Hepatocyte (in vitro differentiated cells): ENCODE data around the gene OR8S1. TPM values are rescaled to one million over a fixed set of nuclear protein-coding genes. Genes with fewer than 3 reads are reported as not detected.

Experiments used
- DNase-seq: peaks from one replicate; pipeline ENCODE4 v3.0.0-alpha.2; 2016; ENCODE audit warnings: low spot score
- H2AFZ ChIP-seq: fragments of 200-600 bp; sonication (generic); 2 replicates; pipeline ENCODE4 v1.6.0; 2016; ENCODE audit warnings: antibody characterized with exemption, mild to moderate bottlenecking
- H3K27ac ChIP-seq: fragments of 200-600 bp; sonication (generic); 2 replicates; pipeline ENCODE4 v1.5.1; 2016; ENCODE audit warnings: mild to moderate bottlenecking
- H3K27me3 ChIP-seq: fragments of 200-600 bp; sonication (generic); 2 replicates; pipeline ENCODE4 v1.6.1; 2016
- H3K36me3 ChIP-seq: fragments of 200-600 bp; sonication (generic); replicated peaks from 2 replicates; pipeline ENCODE4 v1.5.1; 2016; ENCODE audit warnings: low read depth; ENCODE audit not compliant: insufficient read depth
- H3K4me1 ChIP-seq: fragments of 200-600 bp; sonication (generic); 2 replicates; pipeline ENCODE4 v1.5.1; 2016; ENCODE audit warnings: mild to moderate bottlenecking, moderate library complexity; ENCODE audit not compliant: insufficient read depth
- H3K4me2 ChIP-seq: fragments of 200-600 bp; sonication (generic); 2 replicates; pipeline ENCODE4 v1.6.0; 2016
- H3K4me3 ChIP-seq: fragments of 200-600 bp; sonication (generic); 2 replicates; pipeline ENCODE4 v1.5.1; 2016; ENCODE audit warnings: mild to moderate bottlenecking
- H3K79me2 ChIP-seq: fragments of 200-600 bp; sonication (generic); 2 replicates; pipeline ENCODE4 v1.6.0; 2017; ENCODE audit warnings: mild to moderate bottlenecking
- H3K9me2 ChIP-seq: fragments of 200-600 bp; sonication (generic); replicated peaks from 2 replicates; pipeline ENCODE4 v1.6.0; 2017; ENCODE audit warnings: mild to moderate bottlenecking; ENCODE audit not compliant: insufficient read depth
- H3K9me3 ChIP-seq: fragments of 200-600 bp; sonication (generic); 2 replicates; pipeline ENCODE4 v1.5.1; 2016; ENCODE audit warnings: low read depth, mild to moderate bottlenecking
- H4K20me1 ChIP-seq: fragments of 200-600 bp; sonication (generic); 2 replicates; pipeline ENCODE4 v1.6.0; 2016; ENCODE audit warnings: mild to moderate bottlenecking; ENCODE audit not compliant: insufficient read depth, poor library complexity, severe bottlenecking
- EZH2phosphoT487 ChIP-seq: fragments of 200-600 bp; sonication (generic); IDR thresholded peaks from one replicate; pipeline ENCODE4 v1.6.1; 2018; ENCODE audit warnings: antibody characterized with exemption, mild to moderate bottlenecking, low read depth, moderate library complexity; ENCODE audit not compliant: unreplicated experiment, severe bottlenecking
- WGBS: methylation state at CpG from one replicate; pipeline ENCODE4 v1.1.6; 2016; ENCODE audit warnings: low lambda C conversion rate; ENCODE audit errors: missing lambda C conversion rate; 5-methylcytosine and 5-hydroxymethylcytosine counted together
- polyA plus RNA-seq: library from polyadenylated mRNA; unstranded; fragments of >200 nt; fragmentation: Nextera tagmentation; extraction: Ambion mirVana; gene quantifications from 2 replicates; pipeline ENCODE4 v1.2.1, GENCODE V29; 2016
- total RNA-seq: library from RNA; depleted of rRNA; stranded (reverse); fragments of >200 nt; gene quantifications from 2 replicates; pipeline ENCODE4 v1.2.3, GENCODE V29; 2014

OR8S1 gene
- total and polyA plus RNA-seq, 2 experiments from 2014 or later = 0.17 to 1.1 TPM

DNA sequence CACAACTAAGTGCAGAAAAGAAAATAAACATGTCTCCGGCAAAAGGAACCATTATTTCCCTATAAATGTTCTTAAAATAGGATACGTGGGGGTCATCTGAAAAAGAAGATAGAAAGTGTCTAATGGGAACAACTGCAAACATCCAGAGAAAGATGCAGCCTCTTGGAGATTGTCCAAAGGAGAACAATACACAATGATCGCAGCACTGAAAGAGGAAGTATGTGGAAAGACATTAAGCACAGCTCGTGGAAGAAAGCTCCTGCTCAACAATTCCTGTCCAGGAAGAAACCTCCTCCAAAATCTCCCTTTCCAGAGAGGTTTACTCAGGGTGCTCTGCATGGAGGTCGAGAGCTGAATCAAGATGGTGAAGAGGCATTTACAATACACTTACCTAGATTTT, 46.9 kb downstream of the OR8S1 start:
- Histone ChIP-seq H3K9me2 (no peaks in the 10 kb centered on the region), H3K4me3 (no peak overlapping the region), H3K79me2 (no peaks in the 10 kb centered on the region), H3K27me3 (no peaks in the 10 kb centered on the region), H3K4me2 (no peak overlapping the region), H3K9me3 (no peaks in the 10 kb centered on the region), H2AFZ (no peak overlapping the region), H4K20me1 (no peaks in the 10 kb centered on the region), H3K36me3 (no peaks in the 10 kb centered on the region), H3K27ac (no peak overlapping the region), H3K4me1 (no peaks in the 10 kb centered on the region)
- no peak for DNase-seq
- TF ChIP-seq EZH2phosphoT487 = no peak
- 74% methylated on average over 5 of the region's 5 CpGs for WGBS

Other genes starting within 250 kb of the OR8S1 start
- gene ZNF641, start 174.7 kb upstream of the OR8S1 start, total RNA-seq = 37.1 and 37.2 TPM in 2 replicates
- 15.5 and 16.2 TPM in 2 replicates for gene ZNF641, start 174.7 kb upstream of the OR8S1 start, polyA plus RNA-seq
- gene ANP32D, start 53.1 kb upstream of the OR8S1 start, total RNA-seq = not detected in 2 replicates
- not detected in 2 replicates for gene ANP32D, start 53.1 kb upstream of the OR8S1 start, polyA plus RNA-seq
- not detected in 2 replicates for gene C12orf54, start 43.1 kb upstream of the OR8S1 start, total RNA-seq
- 0.34 and 2.7 TPM in 2 replicates for gene C12orf54, start 43.1 kb upstream of the OR8S1 start, polyA plus RNA-seq
- gene LALBA, start 44.4 kb downstream of the OR8S1 start, total RNA-seq = not detected in 2 replicates
- 0.16 TPM in 1 of 2 replicates, not detected in the other for gene LALBA, start 44.4 kb downstream of the OR8S1 start, polyA plus RNA-seq
- 30.3 and 33.3 TPM in 2 replicates for gene KANSL2, start 156.6 kb downstream of the OR8S1 start, total RNA-seq
- 22.6 and 27.1 TPM in 2 replicates for gene KANSL2, start 156.6 kb downstream of the OR8S1 start, polyA plus RNA-seq
- gene CCNT1, start 191.1 kb downstream of the OR8S1 start, total RNA-seq = 27.0 and 35.1 TPM in 2 replicates
- gene CCNT1, start 191.1 kb downstream of the OR8S1 start, polyA plus RNA-seq = 5.0 and 5.2 TPM in 2 replicates